ENCODE results near the gene ZSWIM6.

- TF ChIP-seq CTCF (conservative IDR thresholded peaks at IDR 0.05) (no peak), ZFX (IDR thresholded peaks at IDR 0.05) (no peak)
These were observed 219.7 kb downstream of the ZSWIM6 start for GRCh38 chr5:61551637-61552313.

Measured in C4-2B (cell line).